Measurements from ENCODE around the gene RPL13A. TPM values are rescaled to one million over a fixed set of nuclear protein-coding genes. Genes with fewer than 3 reads are reported as not detected.
A peak's percentile ranks its signal among the peaks of the same experiment; 100 is the strongest.

RPL13A gene
- 1,829 TPM for total RNA-seq
- long read RNA-seq, transcript RPL13A-201 (8 exons, 1,181 nt): major isoform, 320 of 347 reads
- long read RNA-seq, transcript RPL13A-214 (8 exons, 1,122 nt): minor isoform, 10 of 347 reads
- long read RNA-seq, partial matches to known transcripts: 11 of 347 reads
- long read RNA-seq, other reads (novel, unspliced or antisense): 5 of 347 reads

DNA sequence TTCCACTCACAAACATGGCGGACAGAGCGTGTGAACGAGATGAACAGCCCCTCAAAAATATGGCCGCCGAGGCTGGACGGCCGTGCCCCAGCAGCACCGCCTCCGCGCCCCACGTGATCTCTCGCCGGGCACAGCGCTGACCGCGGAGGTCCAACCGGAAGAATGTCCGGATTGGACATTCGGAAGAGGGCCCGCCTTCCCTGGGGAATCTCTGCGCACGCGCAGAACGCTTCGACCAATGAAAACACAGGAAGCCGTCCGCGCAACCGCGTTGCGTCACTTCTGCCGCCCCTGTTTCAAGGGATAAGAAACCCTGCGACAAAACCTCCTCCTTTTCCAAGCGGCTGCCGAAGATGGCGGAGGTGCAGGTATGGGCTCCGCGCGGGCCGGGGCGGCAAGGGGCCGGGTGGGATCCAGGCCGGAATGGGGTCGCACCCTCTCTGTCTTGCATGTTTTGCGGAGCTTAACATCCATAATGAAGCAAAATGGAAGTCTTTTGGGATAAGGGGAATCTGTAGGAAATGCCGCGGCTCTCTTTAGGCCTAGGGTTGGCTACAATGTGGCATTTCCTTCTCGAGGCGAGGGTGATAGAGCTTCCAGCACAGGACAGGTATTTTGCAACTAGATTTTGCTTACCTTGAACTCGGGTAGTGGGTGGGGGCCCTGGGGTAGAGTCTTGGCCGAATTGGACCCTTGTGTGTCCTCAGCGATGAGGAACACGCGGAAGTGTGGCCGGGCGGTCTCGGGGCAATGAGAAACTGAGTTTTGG is at the start of gene RPL13A:
Gene RPL13A (plus strand): TSS at position 332 of the 769 bp plus-strand sequence. CDS start 22 bp downstream, at position 354.
- TF ChIP-seq CTCF (IDR thresholded peaks at IDR 0.05): no peak
- H3K27ac ChIP-seq: peak within 1 kb of the TSS; percentile 97
- no peaks in the 10 kb centered on the region for H3K9me3 ChIP-seq
- H3K27me3 ChIP-seq: no peaks in the 10 kb centered on the region
- intact Hi-C loops (cut with DNase I): no loop called here
- H3K36me3 ChIP-seq: peaks cover 39% of the 10 kb centered on the region
- DNase-seq: peak; percentile 100
- H3K4me3 ChIP-seq: peak within 1 kb of the TSS; percentile 100
- ATAC-seq: peak; percentile 97
- peaks cover 22% of the 10 kb centered on the region for H3K4me1 ChIP-seq

GRCh38 chr19:49438261-49438660 is 49.1 kb upstream of the RPL13A start:
- ATAC-seq (no peak), DNase-seq (no peak)
- Histone ChIP-seq H3K4me3 (no peak overlapping the region), H3K36me3 (no peaks in the 10 kb centered on the region), H3K27me3 (peaks cover 78% of the 10 kb centered on the region), H3K27ac (no peak overlapping the region), H3K9me3 (no peaks in the 10 kb centered on the region), H3K4me1 (no peaks in the 10 kb centered on the region)
- intact Hi-C loops (cut with DNase I): no loop called here
- no peak for TF ChIP-seq CTCF (IDR thresholded peaks at IDR 0.05)

DNA sequence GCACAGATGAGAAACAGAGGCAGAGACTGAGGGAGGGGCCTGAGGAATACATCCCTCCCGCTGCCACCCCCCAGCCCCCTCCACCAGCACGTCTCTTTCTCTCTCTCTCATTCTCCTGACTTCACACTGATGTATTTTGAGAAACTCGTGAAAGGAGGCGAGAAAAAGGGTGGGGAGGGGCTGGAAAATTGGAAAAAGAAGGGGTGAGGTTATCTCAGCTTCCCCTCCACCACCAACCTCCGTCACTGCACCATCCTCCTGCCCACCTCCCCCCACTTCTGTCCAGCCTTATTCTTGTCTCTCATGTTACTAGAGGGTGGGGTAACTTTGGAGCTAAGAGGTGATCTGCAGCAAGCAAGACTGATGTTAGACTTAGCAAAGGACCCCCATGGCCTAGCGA is 47.6 kb upstream of the RPL13A start:
- ATAC-seq: no peak
- intact Hi-C loops (cut with DNase I): loop anchor here (5.0 to 10.0 kb wide), 2 partner anchors 48 to 215 kb away; no protein-coding TSS in a partner anchor
- no peak overlapping the region for H3K27ac ChIP-seq
- DNase-seq: no peak
- TF ChIP-seq CTCF (IDR thresholded peaks at IDR 0.05): no peak
- no peaks in the 10 kb centered on the region for H3K36me3 ChIP-seq
- H3K27me3 ChIP-seq: peaks cover 65% of the 10 kb centered on the region
- H3K4me1 ChIP-seq: peaks cover 4% of the 10 kb centered on the region
- no peak overlapping the region for H3K4me3 ChIP-seq
- no peaks in the 10 kb centered on the region for H3K9me3 ChIP-seq

- DNase-seq (no peak), ATAC-seq (no peak)
- TF ChIP-seq CTCF (IDR thresholded peaks at IDR 0.05): no peak
- Histone ChIP-seq H3K4me1 (peaks cover 4% of the 10 kb centered on the region), H3K9me3 (no peaks in the 10 kb centered on the region), H3K4me3 (no peak overlapping the region), H3K27me3 (peaks cover 57% of the 10 kb centered on the region), H3K36me3 (no peaks in the 10 kb centered on the region), H3K27ac (no peak overlapping the region)
- intact Hi-C loops (cut with DNase I): loop anchor here (5.0 to 10.0 kb wide), 2 partner anchors 48 to 216 kb away; no protein-coding TSS in a partner anchor
These were observed 46.8 kb upstream of the RPL13A start for GRCh38 chr19:49440439-49441209.

GRCh38 chr19:49441210-49441959 is 46.0 kb upstream of the RPL13A start, which contains the start of gene SLC17A7:
SLC17A7 (minus strand) TSS chr19:49441527; CDS start chr19:49441379, 148 bp downstream.
- DNase-seq: no peak
- Histone ChIP-seq H3K4me1 (peaks cover 4% of the 10 kb centered on the region), H3K4me3 (peak within 1 kb of the TSS; percentile 8), H3K36me3 (no peaks in the 10 kb centered on the region), H3K27me3 (peaks cover 50% of the 10 kb centered on the region), H3K27ac (no peak within 1 kb of the TSS), H3K9me3 (no peaks in the 10 kb centered on the region)
- intact Hi-C loops (cut with DNase I): loop anchor here (5.0 to 10.0 kb wide), 2 partner anchors 49 to 217 kb away; no protein-coding TSS in a partner anchor
- ATAC-seq: no peak
- TF ChIP-seq CTCF (IDR thresholded peaks at IDR 0.05): no peak
